Gastroesophageal sphincter (tissue), 4 donors: ENCODE measurements around the gene ZBTB20. TPM values are rescaled to one million over a fixed set of nuclear protein-coding genes. Genes with fewer than 3 reads are reported as not detected.

Source experiments
- ATAC-seq: fragments of 150-250 bp; one replicate; pipeline ENCODE4 v1.9.1; 2016; ENCODE audit warnings: mild to moderate bottlenecking, moderate library complexity
- H3K27ac ChIP-seq, 4 donors: fragments of 200-600 bp; sonication (generic) in 3 of 4; 1 replicate in 3 of 4; 2 replicates in 1 of 4; pipeline ENCODE4 v1.5.1; 2016 to 2019
- H3K27me3 ChIP-seq: fragments of 200-600 bp; sonication (generic); one replicate; pipeline ENCODE4 v1.5.1; 2019
- H3K36me3 ChIP-seq, 2 donors: fragments of 200-600 bp; sonication (generic); one replicate each; pipeline ENCODE4 v1.5.1; 2019; ENCODE audit warnings: control low read depth in 1 of 2
- H3K4me1 ChIP-seq, 3 donors: fragments of 200-600 bp; sonication (generic); 1 replicate in 2 of 3; 2 replicates in 1 of 3; pipeline ENCODE4 v1.5.1; 2016 to 2019; ENCODE audit warnings: control low read depth in 2 of 3
- H3K4me3 ChIP-seq, 2 donors: fragments of 200-600 bp; sonication (generic); one replicate each; pipeline ENCODE4 v1.5.1; 2019; ENCODE audit warnings: mild to moderate bottlenecking in 1 of 2, moderate library complexity in 1 of 2
- H3K9me3 ChIP-seq, 3 donors: fragments of 200-600 bp; sonication (generic); one replicate each; pipeline ENCODE4 v1.5.1; 2017 to 2019; ENCODE audit warnings: control low read depth in 2 of 3
- EP300 ChIP-seq: sonication (generic); formaldehyde crosslinking; IDR thresholded peaks from one replicate; pipeline ENCODE4 v1.6.1; 2017; ENCODE audit warnings: antibody characterized with exemption, mild to moderate bottlenecking
- POLR2A ChIP-seq, 2 donors: fragments of 450-650 bp; IDR thresholded peaks; one replicate each; pipeline ENCODE4 v1.6.1; 2017; ENCODE audit warnings: antibody characterized with exemption in 2 of 2, mild to moderate bottlenecking in 2 of 2, moderate library complexity in 1 of 2
- POLR2AphosphoS5 ChIP-seq: sonication (generic); formaldehyde crosslinking; IDR thresholded peaks from one replicate; pipeline ENCODE4 v1.6.1; 2017; ENCODE audit warnings: antibody characterized with exemption
- WGBS, 2 donors: methylation state at CpG; one replicate each; pipeline ENCODE4 v1.1.5; 2018; ENCODE audit warnings: low coverage in 1 of 2; 5-methylcytosine and 5-hydroxymethylcytosine counted together
- total RNA-seq, 4 donors: library from RNA; depleted of rRNA; stranded (reverse); fragments of >200 nt; gene quantifications; one replicate each; pipeline ENCODE4 v1.1.0, GENCODE V29; 2016
- TF ChIP-seq, protein P1 (sequence below), 4 experiments: fragments of 200-600 bp in 2 of 4; fragments of 450-650 bp in 2 of 4; sonication (generic) in 1 of 4; IDR thresholded peaks; one replicate each; pipeline ENCODE4 v1.5.1; 2017 to 2019; ENCODE audit warnings: antibody characterized with exemption in 4 of 4, mild to moderate bottlenecking in 2 of 4, moderate library complexity in 2 of 4

Gene ZBTB20
- total RNA-seq, 4 donors from 2014 or later: 53.1 to 113 (median 98.4) TPM

DNA sequence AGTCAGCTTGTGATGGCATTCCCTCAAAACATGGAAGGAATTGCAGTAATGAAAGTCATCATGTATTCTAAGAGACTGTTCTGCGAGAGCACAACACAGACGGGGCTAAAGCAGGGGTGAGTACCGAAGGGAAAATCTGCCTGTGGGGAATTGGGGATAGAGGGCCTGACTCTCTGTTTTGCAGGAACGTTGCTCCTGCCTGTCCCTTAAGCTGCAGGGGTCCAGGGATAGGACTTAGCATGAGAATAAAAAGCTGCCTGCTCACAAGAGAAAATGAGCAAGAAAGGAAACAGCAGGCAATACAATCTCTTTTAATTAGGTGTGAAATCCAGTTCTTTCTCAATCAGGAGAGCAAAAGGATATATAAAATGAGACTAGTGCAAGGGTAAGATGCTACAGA, 791.0 kb downstream of the ZBTB20 start:
- no peak for ATAC-seq
- peaks cover 0 to 10% of the 10 kb centered on the region in 2 donors for H3K36me3 ChIP-seq
- H3K9me3 ChIP-seq: no peaks in the 10 kb centered on the region
- H3K4me1 ChIP-seq: no peaks in the 10 kb centered on the region
- TF ChIP-seq POLR2A (IDR thresholded peaks at IDR 0.05) (no peak), EP300 (no peak), POLR2AphosphoS5 (no peak)
- TF ChIP-seq, protein P1, sequence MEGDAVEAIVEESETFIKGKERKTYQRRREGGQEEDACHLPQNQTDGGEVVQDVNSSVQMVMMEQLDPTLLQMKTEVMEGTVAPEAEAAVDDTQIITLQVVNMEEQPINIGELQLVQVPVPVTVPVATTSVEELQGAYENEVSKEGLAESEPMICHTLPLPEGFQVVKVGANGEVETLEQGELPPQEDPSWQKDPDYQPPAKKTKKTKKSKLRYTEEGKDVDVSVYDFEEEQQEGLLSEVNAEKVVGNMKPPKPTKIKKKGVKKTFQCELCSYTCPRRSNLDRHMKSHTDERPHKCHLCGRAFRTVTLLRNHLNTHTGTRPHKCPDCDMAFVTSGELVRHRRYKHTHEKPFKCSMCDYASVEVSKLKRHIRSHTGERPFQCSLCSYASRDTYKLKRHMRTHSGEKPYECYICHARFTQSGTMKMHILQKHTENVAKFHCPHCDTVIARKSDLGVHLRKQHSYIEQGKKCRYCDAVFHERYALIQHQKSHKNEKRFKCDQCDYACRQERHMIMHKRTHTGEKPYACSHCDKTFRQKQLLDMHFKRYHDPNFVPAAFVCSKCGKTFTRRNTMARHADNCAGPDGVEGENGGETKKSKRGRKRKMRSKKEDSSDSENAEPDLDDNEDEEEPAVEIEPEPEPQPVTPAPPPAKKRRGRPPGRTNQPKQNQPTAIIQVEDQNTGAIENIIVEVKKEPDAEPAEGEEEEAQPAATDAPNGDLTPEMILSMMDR (IDR thresholded peaks at IDR 0.05): no peak
- 66 to 73% methylated on average over 4 of the region's 4 CpGs for WGBS, 2 donors
- no peak overlapping the region for H3K27ac ChIP-seq
- H3K4me3 ChIP-seq: no peak overlapping the region
- H3K27me3 ChIP-seq: no peaks in the 10 kb centered on the region

- Histone ChIP-seq H3K4me3 (no peak overlapping the region), H3K36me3 (peaks cover 0 to 14% of the 10 kb centered on the region in 2 donors), H3K27me3 (no peaks in the 10 kb centered on the region), H3K4me1 (no peaks in the 10 kb centered on the region), H3K27ac (no peak overlapping the region), H3K9me3 (no peaks in the 10 kb centered on the region)
- TF ChIP-seq EP300: no peak
- TF ChIP-seq, protein P1 (IDR thresholded peaks at IDR 0.05): no peak
- no peak for TF ChIP-seq POLR2A (IDR thresholded peaks at IDR 0.05)
- no peak for TF ChIP-seq POLR2AphosphoS5
- no peak for ATAC-seq
Measured at GRCh38 chr3:114355653-114356052, 791.4 kb downstream of the ZBTB20 start.

DNA sequence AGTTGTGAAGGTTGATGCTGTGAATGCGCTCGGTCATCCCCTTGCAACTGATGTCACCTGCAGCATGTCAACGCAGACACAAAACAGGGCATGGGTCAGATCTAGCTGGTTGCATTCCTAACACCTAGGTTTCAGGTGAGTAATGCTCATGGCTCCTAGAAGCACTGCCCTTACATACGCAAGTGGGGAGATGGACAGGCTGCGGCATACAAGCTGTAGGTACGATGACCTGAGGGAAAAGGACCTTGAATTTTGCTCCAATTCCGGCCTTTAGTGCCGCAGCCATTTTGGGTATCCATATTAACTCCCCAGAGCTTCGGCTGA, 795.3 kb downstream of the ZBTB20 start:
- TF ChIP-seq POLR2A (IDR thresholded peaks at IDR 0.05) (no peak), EP300 (no peak), POLR2AphosphoS5 (no peak)
- TF ChIP-seq, protein P1 (IDR thresholded peaks at IDR 0.05): no peak
- ATAC-seq: no peak
- no peaks in the 10 kb centered on the region for H3K9me3 ChIP-seq
- no peak overlapping the region for H3K27ac ChIP-seq
- H3K36me3 ChIP-seq: peaks cover 0 to 31% of the 10 kb centered on the region in 2 donors
- no peak overlapping the region for H3K4me3 ChIP-seq
- no peaks in the 10 kb centered on the region for H3K4me1 ChIP-seq
- 86 to 93% methylated on average over 2 to 6 of the region's 9 CpGs for WGBS, 2 donors
- no peaks in the 10 kb centered on the region for H3K27me3 ChIP-seq

DNA sequence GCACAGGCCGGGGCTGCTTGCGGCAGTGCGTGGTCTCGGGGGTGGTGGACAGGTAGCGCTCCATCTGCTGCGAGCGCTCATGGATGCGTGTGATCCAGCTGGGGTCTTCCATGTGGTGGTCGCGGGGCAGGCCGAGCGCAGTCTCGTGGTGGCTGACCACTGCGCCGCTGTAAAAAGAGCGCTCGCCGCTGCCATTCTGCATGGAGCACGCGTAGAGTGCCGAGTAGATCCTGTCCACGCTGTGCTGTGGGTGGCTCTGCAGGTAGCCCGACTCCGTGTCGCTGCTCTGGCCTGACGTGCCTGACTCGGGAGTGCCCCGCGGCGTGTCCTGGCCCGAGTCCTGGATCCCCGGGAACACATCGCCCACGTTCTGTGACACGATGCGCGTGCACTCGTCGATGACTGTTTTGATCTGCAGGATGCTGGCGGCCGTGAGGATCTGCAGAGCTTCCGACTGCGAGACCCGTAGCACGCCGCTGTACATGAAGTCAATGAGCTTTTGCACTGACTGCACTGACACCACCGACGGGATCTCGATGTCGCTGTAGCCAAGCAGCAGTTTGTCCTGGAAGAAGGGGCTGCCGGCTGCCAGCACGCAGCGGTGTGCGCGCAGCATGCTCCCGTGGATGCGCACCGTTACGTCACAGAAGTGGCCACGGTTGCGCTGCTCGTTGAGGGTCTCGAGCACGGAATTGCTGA, 795.8 kb downstream of the ZBTB20 start:
- TF ChIP-seq POLR2AphosphoS5 (no peak), POLR2A (IDR thresholded peaks at IDR 0.05) (no peak), EP300 (no peak)
- TF ChIP-seq, protein P1 (IDR thresholded peaks at IDR 0.05): no peak
- H3K36me3 ChIP-seq: peaks cover 0 to 31% of the 10 kb centered on the region in 2 donors
- ATAC-seq: peak; percentile 28
- no peaks in the 10 kb centered on the region for H3K4me1 ChIP-seq
- H3K27ac ChIP-seq: no peak overlapping the region
- no peak overlapping the region for H3K4me3 ChIP-seq
- H3K9me3 ChIP-seq: no peaks in the 10 kb centered on the region
- H3K27me3 ChIP-seq: no peaks in the 10 kb centered on the region
- 98% methylated on average over 11 of the region's 64 CpGs; no CpG with 5 or more reads in 1 of the 2 donors for WGBS, 2 donors

GRCh38 chr3:114350690-114351089, 796.4 kb downstream of the ZBTB20 start:
- Histone ChIP-seq H3K36me3 (peaks cover 0 to 31% of the 10 kb centered on the region in 2 donors), H3K27ac (no peak overlapping the region), H3K9me3 (no peaks in the 10 kb centered on the region), H3K4me1 (no peaks in the 10 kb centered on the region), H3K27me3 (no peaks in the 10 kb centered on the region), H3K4me3 (no peak overlapping the region)
- TF ChIP-seq EP300: no peak
- TF ChIP-seq, protein P1 (IDR thresholded peaks at IDR 0.05): no peak
- ATAC-seq: no peak
- 89% methylated on average over 5 of the region's 24 CpGs; no CpG with 5 or more reads in 1 of the 2 donors for WGBS, 2 donors
